PC-9 (cell line): Measurements from ENCODE around the gene PRCD. TPM values are rescaled to one million over a fixed set of nuclear protein-coding genes. Genes with fewer than 3 reads are reported as not detected.

Experiments used
- BruUV-seq: library from RNA; stranded (reverse); fragments of 400-500 nt; replicated peaks from 2 replicates; lab custom pipeline; 2021; lab: Mats Ljungman, UMichigan
- CTCF ChIA-PET: fragments of 300-600 bp; sonication (Branson Sonifier 250); formaldehyde crosslinking; loops from one replicate; lab custom pipeline; 2022; ENCODE audit warnings: antibody characterized with exemption; lab: Charles Lee
- POLR2A ChIA-PET: fragments of 300-600 bp; sonication (Branson Sonifier 250); formaldehyde crosslinking; loops from one replicate; lab custom pipeline; 2022; ENCODE audit warnings: antibody characterized with exemption; ENCODE audit not compliant: unreplicated experiment; lab: Charles Lee
- DNase-seq, 2 experiments: peaks; one replicate each; pipeline versions ENCODE4 v3.0.0 to v3.0.0-alpha.2; 2015 to 2022; ENCODE audit warnings: mixed read lengths in 1 of 2
- H2AFZ ChIP-seq: fragments of 200-600 bp; sonication (generic); 2 replicates; pipeline ENCODE4 v1.8.1; 2017; ENCODE audit warnings: antibody characterized with exemption
- H3F3A ChIP-seq: fragments of 200-600 bp; sonication (generic); 2 replicates; pipeline ENCODE4 v1.8.1; 2017; ENCODE audit warnings: antibody characterized with exemption, mild to moderate bottlenecking, low read depth; ENCODE audit not compliant: insufficient read depth
- H3K27ac ChIP-seq: fragments of 200-600 bp; sonication (generic); 2 replicates; pipeline ENCODE4 v1.6.1; 2016; ENCODE audit warnings: mixed run types
- H3K27me3 ChIP-seq: fragments of 200-600 bp; sonication (generic); 2 replicates; pipeline ENCODE4 v1.6.1; 2016; ENCODE audit warnings: low read depth, mixed run types; ENCODE audit not compliant: insufficient read depth
- H3K36me3 ChIP-seq: fragments of 200-600 bp; sonication (generic); 2 replicates; pipeline ENCODE4 v1.6.1; 2016; ENCODE audit warnings: low read depth, mixed run types
- H3K4me1 ChIP-seq: fragments of 200-600 bp; sonication (generic); replicated peaks from 2 replicates; pipeline ENCODE4 v1.6.1; 2016; ENCODE audit warnings: mixed run types; ENCODE audit not compliant: insufficient read depth
- H3K4me2 ChIP-seq: fragments of 200-600 bp; sonication (generic); 2 replicates; pipeline ENCODE4 v1.6.1; 2017; ENCODE audit warnings: mixed run types
- H3K4me3 ChIP-seq: fragments of 200-600 bp; sonication (generic); 2 replicates; pipeline ENCODE4 v1.6.1; 2016; ENCODE audit warnings: mixed run types
- H3K79me2 ChIP-seq: fragments of 200-600 bp; sonication (generic); 2 replicates; pipeline ENCODE4 v1.6.1; 2017; ENCODE audit warnings: low read depth, mixed run types
- H3K9me2 ChIP-seq: fragments of 200-600 bp; sonication (generic); 2 replicates; pipeline ENCODE4 v1.8.1; 2017; ENCODE audit warnings: mild to moderate bottlenecking; ENCODE audit not compliant: insufficient read depth
- H3K9me3 ChIP-seq: fragments of 200-600 bp; sonication (generic); 2 replicates; pipeline ENCODE4 v1.8.1; 2016; ENCODE audit warnings: low read depth; ENCODE audit not compliant: insufficient read depth
- H4K20me1 ChIP-seq: fragments of 200-600 bp; sonication (generic); 2 replicates; pipeline ENCODE4 v1.8.1; 2017; ENCODE audit not compliant: insufficient read depth
- CTCF ChIP-seq: fragments of 200-600 bp; sonication (generic); conservative IDR thresholded peaks from 2 replicates; pipeline ENCODE4 v1.6.1; 2017; ENCODE audit warnings: mixed run types, antibody characterized with exemption, mild to moderate bottlenecking, moderate library complexity
- EZH2 ChIP-seq: fragments of 200-600 bp; sonication (generic); IDR thresholded peaks from 2 replicates; pipeline ENCODE4 v1.8.0; 2017; ENCODE audit warnings: antibody characterized with exemption, low read depth
- intact Hi-C: fragments of 100-400 bp; cut with micrococcal nuclease; formaldehyde crosslinking; loops from one replicate; pipeline ENCODE4 v1.10.0; 2022; ENCODE audit not compliant: unreplicated experiment
- total RNA-seq: library from RNA; stranded (reverse); gene quantifications from 2 replicates; pipeline ENCODE4 v1.2.3, GENCODE V29; 2021

Gene PRCD
- total RNA-seq, 1 experiment from 2014 or later = 2.7 TPM

DNA sequence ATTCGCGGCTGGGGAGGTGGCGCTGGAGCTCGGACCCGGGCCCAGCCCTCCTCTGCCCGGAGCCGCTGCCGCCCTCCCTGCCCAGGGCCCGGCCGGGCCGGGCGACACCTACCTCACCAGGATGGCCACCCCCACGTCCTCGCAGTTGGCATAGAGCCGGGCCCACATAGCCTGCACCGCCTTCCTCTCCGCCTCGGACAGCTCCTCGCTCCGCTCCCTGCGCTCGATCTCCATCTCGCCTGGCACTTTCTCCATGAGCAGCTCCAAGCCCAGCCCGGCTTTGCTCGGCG, 2.6 kb upstream of the PRCD start:
- ChIA-PET POLR2A (no interaction called here), CTCF (no interaction called here)
- Histone ChIP-seq H3K4me2 (no peak overlapping the region), H2AFZ (no peak overlapping the region), H3K27me3 (no peaks in the 10 kb centered on the region), H3K9me3 (no peaks in the 10 kb centered on the region), H3K4me3 (no peak overlapping the region), H4K20me1 (no peaks in the 10 kb centered on the region), H3K9me2 (no peaks in the 10 kb centered on the region), H3K79me2 (no peaks in the 10 kb centered on the region), H3K4me1 (peaks cover 25% of the 10 kb centered on the region), H3K36me3 (no peaks in the 10 kb centered on the region), H3K27ac (no peak overlapping the region), H3F3A (peaks cover 20% of the 10 kb centered on the region)
- no peak for DNase-seq
- BruUV-seq = no TSS peak
- no peak for TF ChIP-seq CTCF
- TF ChIP-seq EZH2 = no peak
- intact Hi-C loops = no loop called here

GRCh38 chr17:76537578-76538280, 2.1 kb upstream of the PRCD start, which contains the start of gene CYGB:
CYGB (minus strand) TSS chr17:76537709; CDS start chr17:76537542, 167 bp downstream.
- CTCF ChIA-PET = no interaction called here
- Histone ChIP-seq H4K20me1 (no peaks in the 10 kb centered on the region), H3F3A (peaks cover 16% of the 10 kb centered on the region), H3K79me2 (no peaks in the 10 kb centered on the region), H3K9me3 (no peaks in the 10 kb centered on the region), H3K4me1 (peaks cover 20% of the 10 kb centered on the region), H3K36me3 (no peaks in the 10 kb centered on the region), H3K27me3 (no peaks in the 10 kb centered on the region), H3K4me2 (no peak within 1 kb of the TSS), H3K27ac (no peak within 1 kb of the TSS), H3K4me3 (no peak within 1 kb of the TSS), H3K9me2 (no peaks in the 10 kb centered on the region), H2AFZ (no peak within 1 kb of the TSS)
- intact Hi-C loops = no loop called here
- TF ChIP-seq EZH2 = no peak
- TF ChIP-seq CTCF = no peak
- DNase-seq = no peak
- POLR2A ChIA-PET = no interaction called here
- no TSS peak for BruUV-seq

GRCh38 chr17:76538281-76538931, 1.4 kb upstream of the PRCD start:
- no peak for TF ChIP-seq EZH2
- TF ChIP-seq CTCF = no peak
- H3F3A ChIP-seq = peaks cover 9% of the 10 kb centered on the region; the same call in 1 of the 2 replicates
- intact Hi-C loops = no loop called here
- H3K4me3 ChIP-seq = no peak overlapping the region
- no peaks in the 10 kb centered on the region for H3K79me2 ChIP-seq
- no peaks in the 10 kb centered on the region for H4K20me1 ChIP-seq
- DNase-seq = no peak
- H2AFZ ChIP-seq = no peak overlapping the region
- peaks cover 16% of the 10 kb centered on the region for H3K4me1 ChIP-seq
- POLR2A ChIA-PET = no interaction called here
- H3K27me3 ChIP-seq = no peaks in the 10 kb centered on the region
- H3K27ac ChIP-seq = no peak overlapping the region
- H3K4me2 ChIP-seq = no peak overlapping the region
- no peaks in the 10 kb centered on the region for H3K9me2 ChIP-seq
- no peaks in the 10 kb centered on the region for H3K9me3 ChIP-seq
- CTCF ChIA-PET = no interaction called here
- no TSS peak for BruUV-seq
- H3K36me3 ChIP-seq = no peaks in the 10 kb centered on the region
